HCT116 (cell line): ENCODE results near the gene DTWD2. TPM values are rescaled to one million over a fixed set of nuclear protein-coding genes. Genes with fewer than 3 reads are reported as not detected.
A peak's percentile ranks its signal among the peaks of the same experiment; 100 is the strongest.
"Not testable (repeated sequence)": the region's sequence is repeated elsewhere in the genome, so short reads cannot be mapped to it uniquely, and the experiment has no call there.

ENCODE experiments used
- ATAC-seq: fragments of 200-7000 bp; cut with Tn5 transposase; 2 replicates; pipeline ENCODE4 v1.9.1; 2020; ENCODE audit warnings: mild to moderate bottlenecking, moderate library complexity
- BruUV-seq: library from RNA; stranded (reverse); fragments of 400-500 nt; replicated peaks from 2 replicates; lab custom pipeline; 2021; lab: Mats Ljungman, UMichigan
- CTCF ChIA-PET: fragments of 300-600 bp; sonication (Branson Sonifier 250); formaldehyde crosslinking; loops from one replicate; lab custom pipeline; 2021; ENCODE audit warnings: antibody characterized with exemption; lab: Charles Lee
- POLR2A ChIA-PET: fragments of 300-600, 350-600 bp; sonication (Branson Sonifier 250); formaldehyde crosslinking; loops from one replicate; lab custom pipeline; 2021; ENCODE audit warnings: antibody characterized with exemption; lab: Charles Lee
- RAD21 ChIA-PET, 2 experiments: fragments of 300-600 bp; sonication (Branson Sonifier 250); formaldehyde crosslinking; loops; one replicate each; lab custom pipeline; 2023; ENCODE audit warnings: low total read pairs in 2 of 2; ENCODE audit not compliant: uncharacterized antibody in 2 of 2, unreplicated experiment in 2 of 2, low non-redundant PET in 1 of 2; lab: Charles Lee
- DNase-seq: peaks from one replicate; pipeline ENCODE4 v3.0.0-alpha.2; 2010; ENCODE audit warnings: low read depth, low spot score
- H2AFZ ChIP-seq: fragments of 200-600 bp; shearing (Covaris generic), sonication (generic); 2 replicates; pipeline ENCODE4 v1.6.1; 2017; ENCODE audit warnings: low read depth, mixed run types, mixed read lengths, antibody characterized with exemption, low read length; ENCODE audit not compliant: poor library complexity, severe bottlenecking
- H3K27ac ChIP-seq: 2 replicates; pipeline ENCODE4 v1.5.1; 2012; ENCODE audit warnings: low read depth, low read length
- H3K27me3 ChIP-seq: fragments of 200-600 bp; sonication (generic); 2 replicates; pipeline ENCODE4 v1.6.1; 2016; ENCODE audit warnings: mixed run types, low read length, mixed read lengths; ENCODE audit not compliant: insufficient read depth
- H3K36me3 ChIP-seq, 2 experiments: fragments of 200-500 bp in 1 of 2; fragments of 200-600 bp in 1 of 2; sonication (Bioruptor generic) in 1 of 2; sonication (generic) in 1 of 2; 2 replicates each; pipeline versions ENCODE4 v1.5.1 to v1.6.1; 2014 to 2016; ENCODE audit warnings: low read length in 2 of 2, inconsistent platforms in 1 of 2, mixed read lengths in 1 of 2, mixed run types in 1 of 2; ENCODE audit not compliant: insufficient read depth in 2 of 2, control insufficient read depth in 1 of 2
- H3K4me1 ChIP-seq, 2 experiments: fragments of 200-600 bp in 1 of 2; sonication (generic) in 1 of 2; 2 replicates each; pipeline versions ENCODE4 v1.5.1 to v1.6.1; 2012 to 2017; ENCODE audit warnings: low read length in 2 of 2, inconsistent platforms in 1 of 2, mild to moderate bottlenecking in 1 of 2, mixed read lengths in 1 of 2, mixed run types in 1 of 2, moderate library complexity in 1 of 2; ENCODE audit not compliant: insufficient read depth in 2 of 2, control insufficient read depth in 1 of 2
- H3K4me2 ChIP-seq: fragments of 200-600 bp; sonication (generic); 2 replicates; pipeline ENCODE4 v1.6.1; 2017; ENCODE audit warnings: mixed run types, low read length, mixed read lengths
- H3K4me3 ChIP-seq, 2 experiments: fragments of 200-600 bp in 1 of 2; sonication (generic) in 1 of 2; replicated peaks in 1 of 2; 2 replicates each; pipeline ENCODE4 v1.5.1; 2011 to 2016; ENCODE audit warnings: low read length in 2 of 2, control low read depth in 1 of 2, low read depth in 1 of 2, mild to moderate bottlenecking in 1 of 2, mixed read lengths in 1 of 2, mixed run types in 1 of 2
- H3K79me2 ChIP-seq: fragments of 200-600 bp; sonication (generic); 2 replicates; pipeline ENCODE4 v1.6.1; 2017; ENCODE audit warnings: mild to moderate bottlenecking, mixed run types, low read length, moderate library complexity, mixed read lengths; ENCODE audit not compliant: insufficient read depth
- H3K9ac ChIP-seq: fragments of 200-600 bp; sonication (generic); 2 replicates; pipeline ENCODE4 v1.6.1; 2016; ENCODE audit warnings: low read length, mixed read lengths
- H3K9me2 ChIP-seq: fragments of 200-600 bp; sonication (generic), shearing (Covaris generic); 2 replicates; pipeline ENCODE4 v1.6.1; 2017; ENCODE audit warnings: mixed run types, mild to moderate bottlenecking, moderate library complexity; ENCODE audit not compliant: insufficient read depth
- H3K9me3 ChIP-seq, 2 experiments: fragments of 200-500 bp in 1 of 2; fragments of 200-600 bp in 1 of 2; sonication (Bioruptor generic) in 1 of 2; sonication (generic) in 1 of 2; 2 replicates each; pipeline ENCODE4 v1.6.1; 2014 to 2017; ENCODE audit warnings: low read length in 2 of 2, mixed read lengths in 2 of 2, inconsistent platforms in 1 of 2, low read depth in 1 of 2, mild to moderate bottlenecking in 1 of 2, mixed run types in 1 of 2, moderate library complexity in 1 of 2; ENCODE audit not compliant: control insufficient read depth in 1 of 2, insufficient read depth in 1 of 2
- H4K20me1 ChIP-seq: fragments of 200-600 bp; sonication (generic), shearing (Covaris generic); 2 replicates; pipeline ENCODE4 v1.6.1; 2017; ENCODE audit warnings: mixed run types, mild to moderate bottlenecking, moderate library complexity; ENCODE audit not compliant: insufficient read depth
- CBX3 ChIP-seq: IDR thresholded peaks from 2 replicates; pipeline ENCODE4 v1.6.1; 2012; ENCODE audit warnings: low read depth
- CEBPB ChIP-seq: IDR thresholded peaks from 2 replicates; pipeline ENCODE4 v1.6.1; 2012; ENCODE audit warnings: low read depth
- ELF1 ChIP-seq: IDR thresholded peaks from 2 replicates; pipeline ENCODE4 v1.6.1; 2012; ENCODE audit warnings: low read depth, borderline replicate concordance
- EZH2 ChIP-seq: fragments of 200-600 bp; sonication (generic); IDR thresholded peaks from 2 replicates; pipeline ENCODE4 v1.6.1; 2017; ENCODE audit warnings: antibody characterized with exemption, mixed run types
- REST ChIP-seq: IDR thresholded peaks from 2 replicates; pipeline ENCODE4 v1.6.1; 2012; ENCODE audit warnings: low read depth
- SIN3A ChIP-seq: IDR thresholded peaks from 2 replicates; pipeline ENCODE4 v1.6.1; 2012; ENCODE audit warnings: low read depth
- intact Hi-C: fragments of 100-400 bp; cut with micrococcal nuclease; formaldehyde crosslinking; loops from 2 replicates; pipeline ENCODE4 v1.10.0; 2022
- total RNA-seq: library from RNA; stranded (reverse); gene quantifications from one replicate; pipeline ENCODE4 v1.2.1, GENCODE V29; 2021; ENCODE audit not compliant: unreplicated experiment

DTWD2 gene
- total RNA-seq, 1 experiment from 2014 or later, result 5.2 TPM

- ChIA-PET CTCF (no interaction called here), POLR2A (no interaction called here)
- TF ChIP-seq CBX3, result no peak
- no peak for TF ChIP-seq SIN3A
- no peak for TF ChIP-seq REST
- TF ChIP-seq ELF1, result no peak
- TF ChIP-seq EZH2, result no peak
- no peak for TF ChIP-seq CEBPB
Measured at GRCh38 chr5:118854819-118855218, 133.5 kb downstream of the DTWD2 start.

GRCh38 chr5:118851785-118852184 lies 136.6 kb downstream of the DTWD2 start:
- H2AFZ ChIP-seq, H3K4me1 ChIP-seq, H3K79me2 ChIP-seq, BruUV-seq, H3K27me3 ChIP-seq, H3K4me3 ChIP-seq, RAD21 ChIA-PET, H3K9me3 ChIP-seq, H3K36me3 ChIP-seq, POLR2A ChIA-PET, DNase-seq, H3K9me2 ChIP-seq, H4K20me1 ChIP-seq, ATAC-seq, H3K27ac ChIP-seq, H3K9ac ChIP-seq, CTCF ChIA-PET, intact Hi-C loops, H3K4me2 ChIP-seq: not testable (repeated sequence)
- 0 out of 2 replicates have a peak, but pooled peaks have one; percentile 37 for TF ChIP-seq CBX3

More at GRCh38 chr5:118854819-118855218, 133.5 kb downstream of the DTWD2 start:
- DNase-seq (no peak), ATAC-seq (no peak)
- Histone ChIP-seq H3K79me2 (no peaks in the 10 kb centered on the region), H3K4me2 (no peak overlapping the region), H3K4me1 (no peaks in the 10 kb centered on the region), H3K4me3 (no peak overlapping the region), H3K9me2 (no peaks in the 10 kb centered on the region), H3K9ac (no peak overlapping the region), H4K20me1 (no peaks in the 10 kb centered on the region), H3K9me3 (no peaks in the 10 kb centered on the region), H2AFZ (no peak overlapping the region), H3K27me3 (no peaks in the 10 kb centered on the region), H3K27ac (no peak overlapping the region), H3K36me3 (no peaks in the 10 kb centered on the region)
- no TSS peak for BruUV-seq
- RAD21 ChIA-PET, result no interaction called here
- intact Hi-C loops, result no loop called here

GRCh38 chr5:118849507-118849906 lies 138.8 kb downstream of the DTWD2 start:
- H4K20me1 ChIP-seq, DNase-seq, H3K4me3 ChIP-seq, H2AFZ ChIP-seq, H3K4me2 ChIP-seq, H3K79me2 ChIP-seq, H3K4me1 ChIP-seq, H3K36me3 ChIP-seq, H3K9me2 ChIP-seq, H3K27ac ChIP-seq, RAD21 ChIA-PET, BruUV-seq, CTCF ChIA-PET, POLR2A ChIA-PET, intact Hi-C loops, H3K27me3 ChIP-seq, ATAC-seq, H3K9ac ChIP-seq, H3K9me3 ChIP-seq: not testable (repeated sequence)
